Astrocyte of the hippocampus (primary cell): ENCODE measurements around the gene TXNRD2.
"Not testable (repeated sequence)": the region's sequence is repeated elsewhere in the genome, so short reads cannot be mapped to it uniquely, and the experiment has no call there.

Experiments used
- DNase-seq: peaks from one replicate; pipeline ENCODE4 v3.0.0; 2011; ENCODE audit warnings: low read depth, low spot score

Gene TXNRD2

GRCh38 chr22:19948057-19948760 is 6.6 kb upstream of the TXNRD2 start:
- no peak for DNase-seq

DNA sequence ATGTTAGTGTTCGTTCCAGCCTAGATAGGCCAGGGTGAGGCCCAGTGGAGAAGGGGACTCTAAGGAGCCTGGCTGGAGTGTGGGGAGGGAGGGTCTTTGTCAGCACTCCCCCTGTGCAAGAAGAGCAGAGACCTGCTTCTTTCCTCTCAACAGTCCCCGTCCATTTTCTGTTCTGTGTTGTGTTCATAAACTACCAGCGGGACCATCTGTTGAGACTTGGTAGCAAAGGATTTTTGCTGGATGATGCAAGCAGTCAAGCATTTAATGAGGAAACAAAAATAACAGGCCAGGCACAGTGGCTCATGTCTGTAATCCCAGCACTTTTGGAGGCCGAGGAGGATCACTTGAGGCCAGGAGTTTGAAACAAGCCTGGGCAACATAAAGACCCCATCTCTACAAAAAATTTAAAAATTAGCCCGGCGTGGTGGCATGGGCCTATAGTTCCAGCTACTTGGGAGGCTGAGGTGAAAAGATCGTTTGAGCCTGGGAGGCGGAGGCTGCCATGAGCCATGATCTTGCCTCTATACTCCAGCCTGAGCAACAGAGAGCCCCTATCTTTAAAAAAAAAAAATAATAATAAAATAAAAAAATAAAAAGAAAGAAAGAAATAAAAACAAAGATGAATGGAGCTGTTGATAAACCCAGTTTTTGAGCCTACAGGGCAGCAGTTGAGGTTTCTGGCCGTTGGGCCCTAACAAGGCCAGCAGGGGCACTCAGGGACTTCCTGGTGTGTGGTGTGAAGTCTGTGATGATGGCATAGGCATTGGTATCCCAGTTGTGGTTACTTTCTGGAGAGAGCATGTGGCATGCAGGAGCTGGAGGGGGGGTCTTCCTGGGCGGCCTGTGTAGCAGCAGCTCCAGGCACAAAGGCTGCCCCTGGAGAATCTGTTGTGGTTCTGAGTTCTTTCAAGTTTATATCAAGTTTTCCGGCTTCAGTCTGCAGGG is 1.7 kb upstream of the TXNRD2 start:
- DNase-seq: peak; percentile 93

DNA sequence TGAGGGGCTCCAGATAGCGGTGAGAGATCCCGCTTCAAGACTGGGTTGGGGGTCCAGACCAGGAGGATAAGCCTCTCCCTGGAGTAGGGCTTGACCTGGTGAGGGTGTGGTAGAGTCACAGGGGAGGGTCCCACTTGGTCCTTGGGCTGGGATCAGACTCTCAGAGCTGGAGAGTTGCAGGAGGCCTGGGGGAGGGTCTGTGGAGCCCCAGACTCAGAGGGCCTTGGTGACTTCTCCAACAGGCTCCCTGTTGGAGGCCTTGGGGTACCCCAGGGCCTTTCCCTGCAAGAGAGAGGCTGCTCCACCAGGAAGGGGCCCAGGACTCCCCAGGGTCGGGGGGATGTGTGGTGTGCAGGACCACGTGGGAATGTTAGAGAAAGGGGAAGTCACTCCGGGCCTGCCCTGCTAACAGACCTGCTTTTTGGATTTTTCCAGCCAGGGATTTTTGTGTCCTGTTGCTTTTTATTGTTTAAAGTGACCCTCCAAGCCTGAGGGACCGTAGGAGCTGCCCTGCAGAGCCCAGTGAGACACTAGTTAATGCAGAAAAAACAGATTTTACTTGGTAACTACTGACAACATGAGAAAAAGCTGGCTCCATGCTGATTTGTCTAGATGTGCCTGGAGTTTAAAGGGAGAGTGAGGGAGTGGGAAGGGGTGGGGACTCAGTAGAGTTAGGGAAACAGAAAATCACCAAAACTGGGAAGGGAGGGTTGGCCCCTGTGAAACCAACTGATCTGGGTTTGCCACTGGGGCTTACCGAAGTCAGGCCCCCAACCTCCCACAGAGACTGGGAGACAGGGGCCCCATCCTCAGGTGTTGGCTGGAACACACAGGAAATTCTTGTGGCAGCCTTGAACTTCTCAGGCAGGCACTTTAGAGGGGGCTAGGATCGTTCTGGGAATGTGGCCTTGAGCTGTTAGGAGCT is 801 bp upstream of the TXNRD2 start:
- peak; percentile 84 for DNase-seq

- DNase-seq: no peak
Measured at GRCh38 chr22:19940536-19941364, 868 bp downstream of the TXNRD2 start.

GRCh38 chr22:19937616-19938473 is 3.8 kb downstream of the TXNRD2 start:
- DNase-seq: no peak

DNA sequence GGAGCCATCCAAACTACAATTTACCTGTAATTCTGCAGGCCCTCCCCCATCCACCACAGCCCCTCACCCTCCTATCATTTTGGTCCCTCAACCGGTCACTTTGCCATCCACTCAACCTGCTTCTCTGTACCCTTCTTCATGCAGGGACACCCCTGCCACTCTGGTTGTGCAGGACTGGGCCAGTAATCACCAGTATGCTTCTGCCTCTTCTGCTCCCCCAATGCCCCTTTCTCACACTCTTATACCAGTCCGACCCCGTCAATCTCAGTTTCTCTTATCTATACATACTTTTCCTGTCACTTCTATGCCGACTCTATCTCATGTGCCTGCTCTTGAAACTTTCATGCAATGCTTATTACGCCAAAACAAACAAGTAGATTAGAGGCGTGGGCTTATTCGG is 5.1 kb downstream of the TXNRD2 start:
- DNase-seq: no peak

GRCh38 chr22:19935123-19935718 is 6.4 kb downstream of the TXNRD2 start:
- DNase-seq: not testable (repeated sequence)

DNA sequence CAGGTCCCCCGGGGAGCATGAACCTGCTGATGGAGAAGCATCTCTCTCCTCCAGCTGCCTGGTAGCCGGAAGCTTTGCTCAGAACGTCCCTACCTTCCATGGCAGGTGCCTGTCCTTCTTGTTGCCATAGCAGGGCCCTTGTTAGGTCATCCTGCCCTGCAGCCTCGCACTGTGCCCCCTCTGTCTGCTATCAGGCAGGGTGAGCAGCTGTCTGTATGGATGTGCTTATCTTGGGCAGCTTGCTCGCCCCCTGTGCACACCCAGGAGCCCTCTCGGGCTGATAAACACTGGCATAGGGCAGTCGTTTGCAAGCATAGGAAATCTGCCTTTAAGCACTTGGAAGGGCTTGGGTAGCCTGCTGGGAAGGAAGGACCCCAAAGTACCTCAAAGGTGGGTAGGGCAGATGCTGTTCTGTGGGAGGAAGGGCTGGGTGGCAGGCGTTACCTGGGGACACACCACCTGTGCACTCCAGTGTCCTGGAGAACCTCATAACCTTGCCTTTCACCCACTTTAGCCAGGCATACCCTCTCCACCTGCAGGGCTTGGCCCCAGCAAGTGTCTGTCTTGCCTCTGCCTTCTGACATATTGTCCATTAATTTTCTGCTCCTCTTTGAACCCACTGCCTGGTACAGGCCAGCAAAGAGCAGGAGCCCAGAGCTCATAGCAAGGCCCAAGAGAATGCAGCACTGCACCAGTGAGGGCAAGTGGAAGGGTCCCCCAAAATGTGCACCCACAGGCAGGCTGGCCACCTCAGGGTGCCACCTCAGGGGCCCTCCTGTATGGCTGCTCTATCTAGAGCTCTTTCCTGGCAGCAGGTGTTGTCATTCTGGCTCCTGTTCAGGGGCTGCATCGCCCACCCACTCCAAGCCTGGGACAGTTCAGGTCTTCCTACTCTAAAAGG is 8.0 kb downstream of the TXNRD2 start:
- DNase-seq: no peak

- DNase-seq: no peak
Measured at GRCh38 chr22:19932367-19933206, 9.0 kb downstream of the TXNRD2 start.

DNA sequence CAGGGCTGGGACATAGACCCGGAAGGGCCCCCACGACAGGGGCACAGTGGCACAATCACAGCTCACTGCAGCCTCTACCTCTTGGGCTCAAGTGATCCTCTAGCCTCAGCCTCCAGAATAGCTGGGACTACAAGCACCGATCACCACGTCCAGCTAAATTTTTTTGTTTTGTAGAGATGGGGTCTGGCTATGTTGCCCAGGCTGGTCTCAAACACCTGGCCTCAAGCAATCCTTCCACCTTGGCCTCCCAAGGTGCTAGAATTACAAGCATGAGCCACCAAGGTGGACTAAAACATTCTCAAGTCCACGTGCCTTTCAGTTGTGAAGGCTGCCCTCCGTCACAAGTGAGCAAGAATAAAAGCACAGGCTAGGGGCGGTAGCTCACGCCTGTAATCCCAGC is 10.1 kb downstream of the TXNRD2 start:
- no peak for DNase-seq

DNA sequence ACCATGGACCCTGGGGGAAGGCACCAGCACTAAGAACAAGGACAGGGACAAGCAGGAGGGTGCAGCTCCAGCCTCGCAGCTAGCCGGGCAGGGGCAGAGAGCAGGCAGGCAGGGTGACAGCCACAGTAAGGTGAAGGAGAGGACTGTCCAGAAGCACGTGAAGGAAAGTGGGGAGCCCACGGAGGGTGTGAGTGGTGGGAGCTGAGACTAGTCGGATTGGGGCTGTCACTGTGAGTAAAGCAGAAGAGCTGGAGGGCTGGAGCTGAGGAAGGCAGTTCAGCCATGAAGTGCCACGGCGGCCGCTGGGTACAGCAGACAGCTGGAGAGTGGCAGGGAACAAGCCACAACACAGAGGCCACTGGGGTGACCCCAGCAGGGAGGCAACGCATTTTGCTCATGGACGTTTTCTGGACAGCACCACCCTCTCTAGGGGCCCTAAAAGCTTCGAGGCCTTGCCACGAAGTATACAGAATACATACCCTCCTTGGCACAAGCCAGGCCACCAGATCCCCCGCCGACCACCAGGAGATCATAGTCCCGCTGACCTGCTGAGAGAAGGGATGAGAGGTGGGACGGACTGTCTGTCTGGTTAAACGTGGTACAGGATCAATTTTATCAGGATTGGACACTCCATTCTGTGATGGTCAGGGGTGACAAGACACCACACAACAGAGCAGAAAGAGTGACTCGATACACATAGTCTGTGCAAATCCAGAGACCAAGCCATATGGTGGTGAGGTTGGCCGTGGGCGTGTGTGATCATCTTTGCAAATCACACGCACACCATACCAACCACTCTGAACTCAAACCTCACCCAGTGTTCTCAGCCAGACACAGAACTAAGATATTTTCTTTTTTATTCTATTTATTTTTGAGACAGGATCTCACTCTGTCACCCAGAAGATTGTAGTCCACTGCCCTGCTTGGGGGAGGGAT is 10.8 kb downstream of the TXNRD2 start:
- DNase-seq: no peak

DNA sequence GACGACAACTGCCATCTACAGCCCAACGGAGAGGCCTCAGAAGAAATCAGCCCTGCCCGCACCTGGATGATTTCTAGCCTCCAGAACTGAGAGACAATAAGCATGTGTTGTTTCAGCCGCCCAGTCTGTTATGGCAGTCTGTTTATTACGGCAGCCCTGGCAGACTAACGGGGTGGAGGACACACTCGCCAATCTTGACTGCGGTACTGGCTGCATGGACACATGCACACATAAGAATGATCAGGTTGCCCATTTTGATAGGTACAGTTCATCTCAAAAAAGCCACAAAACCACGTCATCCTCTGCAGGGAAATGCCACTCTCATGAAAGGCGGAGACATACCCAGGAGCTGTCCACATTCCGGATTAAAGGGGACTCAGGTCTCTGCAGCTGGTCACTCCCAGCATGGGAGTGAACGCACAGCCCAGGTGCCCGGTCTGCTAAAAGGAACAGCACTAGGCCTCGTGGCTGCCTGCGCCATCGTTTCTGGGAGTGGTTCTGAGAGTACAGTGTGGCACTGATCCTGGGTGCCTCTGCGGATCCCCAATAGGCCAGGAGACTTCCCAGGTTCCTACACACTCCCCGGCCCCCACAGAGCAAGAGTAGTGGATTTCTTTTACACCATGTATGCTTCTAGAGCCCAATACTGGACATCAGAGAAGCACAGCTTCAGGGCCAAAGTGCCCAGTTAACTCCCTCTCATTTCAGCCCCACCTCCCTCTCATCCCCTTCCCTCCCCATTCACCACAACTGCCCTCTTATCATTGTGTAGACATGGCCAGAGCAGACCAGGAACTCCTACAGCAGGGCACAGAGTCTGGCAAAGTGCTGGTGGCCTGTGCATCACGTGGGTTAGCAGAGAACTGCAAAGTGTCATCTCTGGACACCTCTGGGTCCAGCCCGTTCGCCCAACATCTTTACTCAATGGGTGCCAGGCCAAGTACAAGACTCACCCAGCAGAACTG is 11.8 kb downstream of the TXNRD2 start:
- DNase-seq: no peak

- DNase-seq: no peak
Measured at GRCh38 chr22:19928207-19928606, 13.4 kb downstream of the TXNRD2 start.

DNA sequence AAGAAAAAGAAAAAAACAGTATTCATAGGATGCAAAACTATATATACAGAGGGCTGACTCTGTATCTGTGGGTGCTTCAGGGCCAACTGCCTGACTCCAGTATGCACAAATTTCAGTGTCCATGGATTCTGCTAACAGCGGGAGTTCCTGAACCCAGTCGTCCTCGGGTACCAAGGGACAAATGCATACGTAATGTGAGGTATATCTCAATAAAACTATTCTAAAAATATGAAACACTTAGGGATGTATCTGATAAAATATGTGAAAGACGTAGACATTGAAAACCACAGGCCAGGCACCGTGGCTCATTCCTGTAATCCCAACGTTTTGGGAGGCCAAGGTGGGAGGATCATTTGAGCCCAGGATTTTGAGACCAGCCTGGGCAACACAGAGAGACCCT is 13.9 kb downstream of the TXNRD2 start:
- no peak for DNase-seq

GRCh38 chr22:19926028-19926427 is 15.6 kb downstream of the TXNRD2 start:
- DNase-seq: not testable (repeated sequence)
